Measurements from ENCODE around the gene ZC3H12A. TPM values are rescaled to one million over a fixed set of nuclear protein-coding genes. Genes with fewer than 3 reads are reported as not detected.

Gene ZC3H12A
- polyA plus RNA-seq, 6 donors from 2014 or later: 15.5 to 26.7 (median 17.6) TPM

- no peak overlapping the region for H3K4me3 Mint-ChIP-seq
These were observed 32.2 kb upstream of the ZC3H12A start for GRCh38 chr1:37442139-37442538.

GRCh38 chr1:37442644-37443043 lies 31.7 kb upstream of the ZC3H12A start:
- DNase-seq (no peak), ATAC-seq (ENCODE audit: low read depth in 2 of 2) (no peak)
- Mint-ChIP-seq H3K4me3 (no peak overlapping the region), H3K27ac (no peak overlapping the region), H3K4me1 (no peaks in the 10 kb centered on the region), H3K9me3 (no peaks in the 10 kb centered on the region), H3K36me3 (no peaks in the 10 kb centered on the region), H3K27me3 (peaks cover 5 to 42% (median 34%) of the 10 kb centered on the region in 3 donors)

More at GRCh38 chr1:37442139-37442538, 32.2 kb upstream of the ZC3H12A start:
- no peak overlapping the region for H3K27ac Mint-ChIP-seq
- no peaks in the 10 kb centered on the region for H3K4me1 Mint-ChIP-seq
- H3K27me3 Mint-ChIP-seq: peaks cover 5 to 44% (median 36%) of the 10 kb centered on the region in 3 donors
- ATAC-seq (ENCODE audit: low read depth in 2 of 2) (no peak), DNase-seq (no peak)
- H3K9me3 Mint-ChIP-seq: no peaks in the 10 kb centered on the region
- H3K36me3 Mint-ChIP-seq: no peaks in the 10 kb centered on the region

- peaks cover 1 to 30% (median 29%) of the 10 kb centered on the region in 3 donors for H3K27me3 Mint-ChIP-seq
- no peaks in the 10 kb centered on the region for H3K36me3 Mint-ChIP-seq
- H3K27ac Mint-ChIP-seq: no peak overlapping the region
These were observed 27.5 kb upstream of the ZC3H12A start for GRCh38 chr1:37446874-37447273.

GRCh38 chr1:37448185-37448584 lies 26.2 kb upstream of the ZC3H12A start:
- H3K4me3 Mint-ChIP-seq: no peak overlapping the region
- DNase-seq (no peak), ATAC-seq (ENCODE audit: low read depth in 2 of 2) (no peak)
- peaks cover 8 to 13% (median 9%) of the 10 kb centered on the region in 3 donors for H3K4me1 Mint-ChIP-seq
- H3K9me3 Mint-ChIP-seq: no peaks in the 10 kb centered on the region
- peaks cover 0 to 19% (median 16%) of the 10 kb centered on the region in 3 donors for H3K27me3 Mint-ChIP-seq
- H3K36me3 Mint-ChIP-seq: no peaks in the 10 kb centered on the region
- no peak overlapping the region for H3K27ac Mint-ChIP-seq

More at GRCh38 chr1:37446874-37447273, 27.5 kb upstream of the ZC3H12A start:
- Mint-ChIP-seq H3K9me3 (no peaks in the 10 kb centered on the region), H3K4me3 (no peak overlapping the region), H3K4me1 (peaks cover 8 to 13% (median 9%) of the 10 kb centered on the region in 3 donors)
- ATAC-seq (ENCODE audit: low read depth in 2 of 2): no peak
- no peak for DNase-seq

- no peak for ATAC-seq (ENCODE audit: low read depth in 2 of 2)
- DNase-seq: no peak
- Mint-ChIP-seq H3K4me1 (peaks cover 8 to 13% (median 9%) of the 10 kb centered on the region in 3 donors), H3K27me3 (peaks cover 0 to 17% (median 13%) of the 10 kb centered on the region in 3 donors), H3K4me3 (no peak overlapping the region), H3K9me3 (no peaks in the 10 kb centered on the region), H3K36me3 (no peaks in the 10 kb centered on the region), H3K27ac (no peak overlapping the region)
These were observed 25.5 kb upstream of the ZC3H12A start for GRCh38 chr1:37448691-37449417.

GRCh38 chr1:37449936-37450335 lies 24.4 kb upstream of the ZC3H12A start:
- DNase-seq (peak; percentile 37), ATAC-seq (ENCODE audit: low read depth in 2 of 2) (peak; percentile 79 to 84)
- Mint-ChIP-seq H3K4me1 (peaks cover 13 to 18% (median 14%) of the 10 kb centered on the region in 3 donors), H3K27me3 (peaks cover 0 to 22% (median 13%) of the 10 kb centered on the region in 3 donors), H3K36me3 (no peaks in the 10 kb centered on the region), H3K27ac (peak overlapping the region in 2 of 6 donors; percentile 4 to 86), H3K9me3 (no peaks in the 10 kb centered on the region), H3K4me3 (peak overlapping the region in 5 of 8 donors; percentile 21 to 82 (median 29))

- Mint-ChIP-seq H3K27me3 (peaks cover 0 to 20% (median 0%) of the 10 kb centered on the region in 3 donors), H3K9me3 (no peaks in the 10 kb centered on the region), H3K4me1 (peaks cover 16 to 20% (median 16%) of the 10 kb centered on the region in 3 donors), H3K36me3 (no peaks in the 10 kb centered on the region), H3K27ac (no peak overlapping the region), H3K4me3 (no peak overlapping the region)
- DNase-seq: no peak
- no peak for ATAC-seq (ENCODE audit: low read depth in 2 of 2)
These were observed 22.0 kb upstream of the ZC3H12A start for GRCh38 chr1:37452416-37452815.

- Mint-ChIP-seq H3K4me1 (peaks cover 16 to 21% (median 16%) of the 10 kb centered on the region in 3 donors), H3K4me3 (no peak overlapping the region), H3K36me3 (no peaks in the 10 kb centered on the region), H3K27me3 (peaks cover 0 to 16% (median 0%) of the 10 kb centered on the region in 3 donors), H3K9me3 (no peaks in the 10 kb centered on the region), H3K27ac (no peak overlapping the region)
- DNase-seq: no peak
- ATAC-seq (ENCODE audit: low read depth in 2 of 2): no peak
These were observed 20.7 kb upstream of the ZC3H12A start for GRCh38 chr1:37453647-37454046.

- Mint-ChIP-seq H3K27ac (peak overlapping the region in 1 of 6 donors; percentile 43), H3K9me3 (no peaks in the 10 kb centered on the region), H3K36me3 (no peaks in the 10 kb centered on the region), H3K27me3 (peaks cover 0 to 14% (median 0%) of the 10 kb centered on the region in 3 donors), H3K4me3 (no peak overlapping the region), H3K4me1 (peaks cover 7 to 8% (median 8%) of the 10 kb centered on the region in 3 donors)
- ATAC-seq (ENCODE audit: low read depth in 2 of 2): no peak
- DNase-seq: no peak
These were observed 18.9 kb upstream of the ZC3H12A start for GRCh38 chr1:37455516-37455915.

- ATAC-seq (ENCODE audit: low read depth in 2 of 2) (no peak), DNase-seq (no peak)
- H3K27me3 Mint-ChIP-seq: peaks cover 0 to 14% (median 0%) of the 10 kb centered on the region in 3 donors
- peaks cover 7 to 8% (median 8%) of the 10 kb centered on the region in 3 donors for H3K4me1 Mint-ChIP-seq
- no peaks in the 10 kb centered on the region for H3K9me3 Mint-ChIP-seq
- H3K36me3 Mint-ChIP-seq: no peaks in the 10 kb centered on the region
- no peak overlapping the region for H3K27ac Mint-ChIP-seq
- no peak overlapping the region for H3K4me3 Mint-ChIP-seq
These were observed 17.8 kb upstream of the ZC3H12A start for GRCh38 chr1:37456614-37457013.

GRCh38 chr1:37458551-37458950 lies 15.8 kb upstream of the ZC3H12A start:
- H3K4me1 Mint-ChIP-seq: peaks cover 7 to 8% (median 8%) of the 10 kb centered on the region in 3 donors
- H3K36me3 Mint-ChIP-seq: no peaks in the 10 kb centered on the region
- DNase-seq (no peak), ATAC-seq (ENCODE audit: low read depth in 2 of 2) (no peak)
- no peaks in the 10 kb centered on the region for H3K9me3 Mint-ChIP-seq
- H3K27me3 Mint-ChIP-seq: peaks cover 0 to 14% (median 0%) of the 10 kb centered on the region in 3 donors
- peak overlapping the region in 1 of 6 donors; percentile 60 for H3K27ac Mint-ChIP-seq
- no peak overlapping the region for H3K4me3 Mint-ChIP-seq

GRCh38 chr1:37461698-37462436 lies 12.5 kb upstream of the ZC3H12A start:
- ATAC-seq (ENCODE audit: low read depth in 2 of 2): no peak
- Mint-ChIP-seq H3K4me1 (peaks cover 0 to 1% (median 0%) of the 10 kb centered on the region in 3 donors), H3K27ac (no peak overlapping the region), H3K36me3 (no peaks in the 10 kb centered on the region), H3K9me3 (no peaks in the 10 kb centered on the region), H3K4me3 (no peak overlapping the region), H3K27me3 (peaks cover 0 to 5% (median 0%) of the 10 kb centered on the region in 3 donors)
- DNase-seq: no peak

GRCh38 chr1:37464443-37464842 lies 9.9 kb upstream of the ZC3H12A start:
- Mint-ChIP-seq H3K9me3 (no peaks in the 10 kb centered on the region), H3K36me3 (no peaks in the 10 kb centered on the region), H3K4me3 (no peak overlapping the region), H3K4me1 (no peaks in the 10 kb centered on the region), H3K27ac (no peak overlapping the region), H3K27me3 (peaks cover 0 to 3% (median 0%) of the 10 kb centered on the region in 3 donors)
- ATAC-seq (ENCODE audit: low read depth in 2 of 2): no peak
- no peak for DNase-seq
